ENCODE data around the gene TLN1. TPM values are rescaled to one million over a fixed set of nuclear protein-coding genes. Genes with fewer than 3 reads are reported as not detected.

TLN1 gene
- total RNA-seq, 2 donors from 2014 or later, result 177 to 196 TPM

GRCh38 chr9:35754264-35754663 is 22.3 kb upstream of the TLN1 start, which contains the start of gene MSMP:
MSMP (minus strand) TSS chr9:35754276; CDS start chr9:35754129, 147 bp downstream.
- Histone ChIP-seq H3K4me1 (peaks cover 5% of the 10 kb centered on the region), H3K4me3 (no peak within 1 kb of the TSS), H3K27me3 (no peaks in the 10 kb centered on the region), H3K9me3 (no peaks in the 10 kb centered on the region), H3K27ac (no peak within 1 kb of the TSS), H3K9ac (ENCODE audit: low read depth in 2 of 2, low read length in 2 of 2) (no peak within 1 kb of the TSS), H3K36me3 (no peaks in the 10 kb centered on the region)
- intact Hi-C loops (cut with DNase I), result no loop called here
- DNase-seq, result no peak
- TF ChIP-seq CTCF (IDR thresholded peaks at IDR 0.05), result no peak

GRCh38 chr9:35753466-35753865 is 21.5 kb upstream of the TLN1 start:
- no peak for TF ChIP-seq CTCF (IDR thresholded peaks at IDR 0.05)
- H3K36me3 ChIP-seq, result no peaks in the 10 kb centered on the region
- no peaks in the 10 kb centered on the region for H3K9me3 ChIP-seq
- H3K4me3 ChIP-seq, result no peak overlapping the region
- no peak overlapping the region for H3K27ac ChIP-seq
- H3K9ac ChIP-seq (ENCODE audit: low read depth in 2 of 2, low read length in 2 of 2), result no peak overlapping the region
- no peaks in the 10 kb centered on the region for H3K27me3 ChIP-seq
- peaks cover 5% of the 10 kb centered on the region for H3K4me1 ChIP-seq
- no peak for DNase-seq
- intact Hi-C loops (cut with DNase I), result no loop called here

GRCh38 chr9:35750256-35750531 is 18.2 kb upstream of the TLN1 start:
- Histone ChIP-seq H3K9ac (ENCODE audit: low read depth in 2 of 2, low read length in 2 of 2) (peak overlapping the region; percentile 96 to 97), H3K4me1 (peaks cover 12% of the 10 kb centered on the region), H3K9me3 (no peaks in the 10 kb centered on the region), H3K27ac (peak overlapping the region; percentile 90), H3K4me3 (peak overlapping the region; percentile 67), H3K27me3 (no peaks in the 10 kb centered on the region), H3K36me3 (no peaks in the 10 kb centered on the region)
- no peak for TF ChIP-seq CTCF (IDR thresholded peaks at IDR 0.05)
- no peak for DNase-seq
- intact Hi-C loops (cut with DNase I), result no loop called here

- Histone ChIP-seq H3K36me3 (no peaks in the 10 kb centered on the region), H3K27me3 (no peaks in the 10 kb centered on the region), H3K27ac (peak overlapping the region; percentile 90), H3K9me3 (no peaks in the 10 kb centered on the region), H3K4me3 (peak overlapping the region; percentile 67), H3K9ac (ENCODE audit: low read depth in 2 of 2, low read length in 2 of 2) (peak overlapping the region; percentile 96 to 97), H3K4me1 (peaks cover 12% of the 10 kb centered on the region)
- intact Hi-C loops (cut with DNase I), result no loop called here
- peak; percentile 80 for DNase-seq
- TF ChIP-seq CTCF (IDR thresholded peaks at IDR 0.05), result no peak
Measured at GRCh38 chr9:35749515-35750255, 17.7 kb upstream of the TLN1 start.

- H3K36me3 ChIP-seq, result no peaks in the 10 kb centered on the region
- peak within 1 kb of the TSS; percentile 90 for H3K27ac ChIP-seq
- H3K9ac ChIP-seq (ENCODE audit: low read depth in 2 of 2, low read length in 2 of 2), result peak within 1 kb of the TSS; percentile 97 to 99
- DNase-seq, result peak; percentile 90
- intact Hi-C loops (cut with DNase I), result no loop called here
- H3K27me3 ChIP-seq, result no peaks in the 10 kb centered on the region
- H3K4me1 ChIP-seq, result peaks cover 12% of the 10 kb centered on the region
- H3K9me3 ChIP-seq, result no peaks in the 10 kb centered on the region
- TF ChIP-seq CTCF (IDR thresholded peaks at IDR 0.05), result no peak
- peak within 1 kb of the TSS; percentile 67 for H3K4me3 ChIP-seq
Measured at GRCh38 chr9:35748858-35749514, 17.0 kb upstream of the TLN1 start, which contains the start of the genes GBA2 and RGP1. GBA2 (minus strand) TSS chr9:35749228; CDS start chr9:35748704, 524 bp downstream. RGP1 (plus strand) TSS chr9:35749287; CDS start chr9:35749756, 469 bp downstream.

All from colonic mucosa (tissue), 4 donors.